Inflammatory macrophage treated with lipopolysaccharide for 1 hour (primary cell): Measurements from ENCODE around the gene DCAF7.

Experiments used
- DNase-seq, 2 donors: peaks; one replicate each; pipeline ENCODE4 v3.0.0-alpha.2; 2020 to 2022

Gene DCAF7

GRCh38 chr17:63525190-63525946 lies 24.9 kb upstream of the DCAF7 start:
- DNase-seq, result no peak

- DNase-seq, result no peak
These were observed 23.4 kb upstream of the DCAF7 start for GRCh38 chr17:63526861-63527260.

- DNase-seq, result no peak
These were observed 22.1 kb upstream of the DCAF7 start for GRCh38 chr17:63528183-63528582.

GRCh38 chr17:63529711-63530556 lies 20.3 kb upstream of the DCAF7 start:
- DNase-seq, result no peak

- no peak for DNase-seq
These were observed 19.7 kb upstream of the DCAF7 start for GRCh38 chr17:63530557-63531021.

- no peak for DNase-seq
These were observed 19.0 kb upstream of the DCAF7 start for GRCh38 chr17:63531022-63531965.

GRCh38 chr17:63533433-63534077 lies 16.7 kb upstream of the DCAF7 start:
- DNase-seq, result no peak

GRCh38 chr17:63534078-63534570 lies 16.2 kb upstream of the DCAF7 start:
- no peak for DNase-seq

GRCh38 chr17:63534816-63535455 lies 15.3 kb upstream of the DCAF7 start:
- DNase-seq, result no peak

GRCh38 chr17:63535640-63536039 lies 14.6 kb upstream of the DCAF7 start:
- DNase-seq, result no peak

GRCh38 chr17:63537001-63537400 lies 13.3 kb upstream of the DCAF7 start:
- DNase-seq, result no peak

GRCh38 chr17:63537991-63538692 lies 12.1 kb upstream of the DCAF7 start:
- no peak for DNase-seq

GRCh38 chr17:63538693-63539595 lies 11.3 kb upstream of the DCAF7 start:
- DNase-seq, result no peak

- no peak for DNase-seq
These were observed 9.7 kb upstream of the DCAF7 start for GRCh38 chr17:63540590-63540989.

- DNase-seq, result no peak
These were observed 8.1 kb upstream of the DCAF7 start for GRCh38 chr17:63542218-63542545.

GRCh38 chr17:63542942-63543821 lies 7.1 kb upstream of the DCAF7 start:
- DNase-seq, result no peak

GRCh38 chr17:63543822-63544420 lies 6.4 kb upstream of the DCAF7 start:
- DNase-seq, result no peak

GRCh38 chr17:63544467-63545301 lies 5.6 kb upstream of the DCAF7 start:
- DNase-seq, result no peak
